IMR-90 (cell line): Measurements from ENCODE around the gene PDLIM1. TPM values are rescaled to one million over a fixed set of nuclear protein-coding genes. Genes with fewer than 3 reads are reported as not detected.

ENCODE experiments used
- polyA plus RNA-seq, 3 experiments: library from polyadenylated mRNA; depleted of rRNA; stranded (reverse); fragments of >200 nt; gene quantifications; 2 replicates each; pipeline ENCODE4 v1.2.3, GENCODE V29; 2012; ENCODE audit warnings: low replicate concordance in 1 of 3
- total RNA-seq: library from RNA; depleted of rRNA; stranded (reverse); fragments of >200 nt; gene quantifications from 2 replicates; pipeline ENCODE4 v1.2.3, GENCODE V29; 2012; rRNA removed

Gene PDLIM1
- total and polyA plus RNA-seq, 2 of the 4 experiments (the other 2 are of a cell fraction) = 30.1 to 187 TPM

Other genes starting within 250 kb of the PDLIM1 start
- gene CYP2C8, start 221.5 kb downstream of the PDLIM1 start, total RNA-seq = not detected in 2 replicates
- 0.05 TPM in 1 of 2 replicates, not detected in the other for gene CYP2C8, start 221.5 kb downstream of the PDLIM1 start, polyA plus RNA-seq (2012; rRNA removed)
- not detected in 2 replicates for gene ACSM6, start 96.8 kb downstream of the PDLIM1 start, total RNA-seq
- gene ACSM6, start 96.8 kb downstream of the PDLIM1 start, polyA plus RNA-seq (2012; rRNA removed) = not detected in 2 replicates